IPS-20b (cell line): ENCODE measurements around the gene PGLYRP1.

Experiments
- H3K27ac ChIP-seq: one replicate; pipeline ENCODE4 v1.5.1; 2013; ENCODE audit warnings: low read length
- H3K27me3 ChIP-seq: 2 replicates; pipeline ENCODE4 v1.6.1; 2013; ENCODE audit warnings: mild to moderate bottlenecking, low read length, inconsistent platforms; ENCODE audit not compliant: insufficient read depth
- H3K36me3 ChIP-seq: 2 replicates; pipeline ENCODE4 v1.6.1; 2013; ENCODE audit warnings: low read depth, mild to moderate bottlenecking, inconsistent platforms, low read length, moderate library complexity; ENCODE audit not compliant: insufficient read depth
- H3K4me1 ChIP-seq: 2 replicates; pipeline ENCODE4 v1.6.1; 2013; ENCODE audit warnings: mild to moderate bottlenecking, control low read depth, inconsistent platforms, low read length, moderate library complexity; ENCODE audit not compliant: insufficient read depth
- H3K4me3 ChIP-seq: 2 replicates; pipeline ENCODE4 v1.5.1; 2013; ENCODE audit warnings: mild to moderate bottlenecking, low read length, inconsistent platforms
- H3K9ac ChIP-seq: 2 replicates; pipeline ENCODE4 v1.6.1; 2013; ENCODE audit warnings: low read depth, mild to moderate bottlenecking, inconsistent platforms, low read length, moderate library complexity
- H3K9me3 ChIP-seq: 2 replicates; pipeline ENCODE4 v1.6.1; 2013; ENCODE audit warnings: mild to moderate bottlenecking, low read depth, low read length, inconsistent platforms; ENCODE audit not compliant: insufficient read depth

Gene PGLYRP1

GRCh38 chr19:46022431-46023310 lies at the start of gene PGLYRP1:
PGLYRP1 (minus strand) TSS chr19:46023053; CDS start chr19:46023021, 32 bp downstream.
- no peak within 1 kb of the TSS for H3K9ac ChIP-seq
- no peak within 1 kb of the TSS for H3K4me3 ChIP-seq
- no peaks in the 10 kb centered on the region; the same call in 1 of the 2 replicates for H3K4me1 ChIP-seq
- no peaks in the 10 kb centered on the region for H3K27me3 ChIP-seq
- no peaks in the 10 kb centered on the region; the same call in 1 of the 2 replicates for H3K9me3 ChIP-seq
- H3K36me3 ChIP-seq, result no peaks in the 10 kb centered on the region; the same call in 1 of the 2 replicates
- no peak within 1 kb of the TSS for H3K27ac ChIP-seq

DNA sequence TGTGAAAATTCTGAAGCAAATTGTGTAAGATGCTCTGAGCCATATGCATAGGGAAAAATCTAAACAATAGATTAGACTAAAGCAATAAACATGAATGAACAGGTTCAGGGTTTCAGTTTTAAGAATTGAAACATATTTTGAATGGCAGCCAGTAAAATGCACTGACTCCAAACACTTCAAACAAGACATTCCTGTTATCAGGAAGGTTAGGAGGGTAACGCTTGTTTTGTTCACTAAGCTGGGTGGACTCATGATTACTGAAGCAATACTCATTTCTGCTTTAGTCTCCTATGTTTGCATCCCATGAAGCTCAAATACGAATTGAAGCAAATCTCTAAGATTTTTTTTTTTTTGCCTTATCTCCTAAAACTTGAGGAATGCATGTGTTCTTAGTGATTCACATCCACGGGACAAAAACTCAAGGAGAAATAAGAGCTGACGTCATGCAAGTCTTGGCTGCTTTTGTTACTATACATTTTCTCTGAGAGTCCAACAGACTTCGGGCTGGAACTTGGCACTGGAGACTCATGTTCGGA lies 47.0 kb upstream of the PGLYRP1 start:
- Histone ChIP-seq H3K27me3 (peaks cover 25% of the 10 kb centered on the region), H3K27ac (no peak overlapping the region), H3K9ac (no peak overlapping the region), H3K36me3 (no peaks in the 10 kb centered on the region), H3K9me3 (no peaks in the 10 kb centered on the region), H3K4me3 (no peak overlapping the region), H3K4me1 (no peaks in the 10 kb centered on the region)

DNA sequence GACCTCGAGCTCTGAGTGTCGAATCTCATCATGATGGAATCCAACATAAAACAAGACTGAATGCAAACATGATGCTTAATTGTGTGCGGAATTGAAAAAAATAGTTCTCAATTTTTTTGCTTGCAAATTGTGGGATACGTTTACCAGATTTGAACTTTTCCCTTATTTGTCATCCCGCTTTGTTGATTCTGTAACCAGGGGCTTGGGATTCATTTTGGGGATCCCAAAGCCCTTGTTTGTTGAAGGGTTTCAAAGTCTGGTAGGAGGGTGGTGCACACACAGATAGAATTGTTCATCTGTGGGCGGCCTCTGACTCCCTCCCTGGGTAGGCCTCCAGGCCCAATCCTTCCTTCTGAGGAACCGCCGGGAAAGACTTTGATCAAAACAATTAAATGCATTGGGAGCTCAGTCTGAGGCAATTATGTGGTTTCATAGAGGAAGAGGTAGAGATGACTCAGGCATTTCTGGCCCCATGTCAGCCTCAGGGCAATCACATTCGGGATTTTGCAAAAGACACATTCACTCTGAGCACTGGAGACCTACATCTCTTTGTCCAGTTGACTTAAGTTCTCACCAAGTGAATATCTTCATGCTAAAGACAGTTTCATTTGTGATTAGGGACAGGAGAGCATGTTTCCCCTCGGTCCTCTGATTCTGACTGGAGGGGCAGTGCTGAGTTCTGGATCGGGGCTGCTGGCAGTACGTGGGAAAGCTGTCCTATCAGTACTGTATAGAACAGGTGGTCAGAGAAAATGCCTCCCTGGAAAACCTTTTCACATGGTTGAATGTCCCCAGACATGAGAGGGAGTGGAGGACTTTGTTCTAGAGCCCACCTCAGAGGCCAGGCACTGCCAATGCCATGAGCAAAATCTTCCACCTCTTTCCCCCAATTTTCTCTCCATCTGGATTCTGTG lies 45.7 kb upstream of the PGLYRP1 start:
- no peaks in the 10 kb centered on the region for H3K4me1 ChIP-seq
- H3K9ac ChIP-seq, result no peak overlapping the region
- H3K27me3 ChIP-seq, result peaks cover 22% of the 10 kb centered on the region
- H3K9me3 ChIP-seq, result no peaks in the 10 kb centered on the region
- no peak overlapping the region for H3K4me3 ChIP-seq
- H3K36me3 ChIP-seq, result no peaks in the 10 kb centered on the region
- H3K27ac ChIP-seq, result no peak overlapping the region

DNA sequence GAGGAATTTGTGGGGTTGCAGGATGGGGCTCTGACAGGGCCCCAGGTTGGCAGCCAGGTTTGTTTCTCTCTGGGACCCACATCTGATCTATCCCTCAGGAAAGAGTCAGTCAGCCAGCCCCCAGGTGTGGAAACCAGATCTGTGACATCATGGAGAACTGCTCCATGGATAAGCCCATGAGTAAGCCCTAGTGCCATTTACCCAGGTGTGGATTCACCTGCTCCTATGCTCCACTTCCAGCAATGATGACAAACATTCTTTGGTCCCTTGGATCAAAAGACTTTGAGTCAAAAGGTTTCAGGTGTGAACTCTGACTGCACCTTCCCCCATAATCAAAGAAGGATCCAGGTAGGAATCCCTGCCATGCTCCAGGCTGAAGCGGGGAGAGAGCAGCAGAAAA lies 44.8 kb upstream of the PGLYRP1 start:
- H3K9me3 ChIP-seq, result peaks cover 2% of the 10 kb centered on the region; the same call in 1 of the 2 replicates
- no peaks in the 10 kb centered on the region for H3K36me3 ChIP-seq
- H3K27me3 ChIP-seq, result peaks cover 22% of the 10 kb centered on the region
- H3K4me3 ChIP-seq, result no peak overlapping the region
- no peak overlapping the region for H3K27ac ChIP-seq
- H3K4me1 ChIP-seq, result no peaks in the 10 kb centered on the region
- no peak overlapping the region for H3K9ac ChIP-seq

- H3K4me3 ChIP-seq, result no peak overlapping the region
- no peak overlapping the region for H3K27ac ChIP-seq
- no peaks in the 10 kb centered on the region for H3K4me1 ChIP-seq
- peaks cover 13% of the 10 kb centered on the region for H3K27me3 ChIP-seq
- H3K9me3 ChIP-seq, result peaks cover 14% of the 10 kb centered on the region
- no peak overlapping the region for H3K9ac ChIP-seq
- H3K36me3 ChIP-seq, result no peaks in the 10 kb centered on the region
These were observed 43.6 kb upstream of the PGLYRP1 start for GRCh38 chr19:46066471-46066870.

DNA sequence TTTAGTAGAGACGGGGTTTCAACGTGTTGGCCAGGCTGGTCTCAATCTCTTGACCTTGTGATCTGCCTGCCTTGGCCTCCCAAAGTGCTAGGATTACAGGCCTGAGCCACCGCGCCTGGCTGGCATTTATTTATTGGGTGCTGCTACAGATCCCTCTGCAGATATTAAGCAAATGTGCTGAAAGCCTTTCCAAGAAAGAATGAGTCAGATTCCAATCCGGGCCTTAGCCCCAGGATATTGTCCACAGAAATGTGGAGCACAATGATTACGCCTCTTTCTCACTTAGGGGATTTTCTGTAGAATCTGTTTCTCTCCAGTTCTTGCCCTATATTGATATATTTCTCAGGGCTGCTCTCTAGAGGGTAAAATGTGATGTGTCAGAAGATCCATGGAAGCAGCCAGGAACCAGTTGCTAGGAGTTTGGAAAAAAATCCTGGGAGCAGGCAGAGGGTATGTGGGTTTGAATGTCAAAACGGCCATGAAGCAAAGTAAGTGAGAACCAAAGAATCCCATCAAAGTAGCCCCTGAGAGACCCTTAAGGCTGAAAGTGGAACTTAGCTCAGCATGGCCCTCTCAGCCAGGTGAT lies 42.7 kb upstream of the PGLYRP1 start:
- no peak overlapping the region for H3K9ac ChIP-seq
- H3K4me1 ChIP-seq, result no peaks in the 10 kb centered on the region

GRCh38 chr19:46063201-46063600 lies 40.3 kb upstream of the PGLYRP1 start:
- H3K27me3 ChIP-seq, result peaks cover 8% of the 10 kb centered on the region; the same call in 1 of the 2 replicates
- H3K9ac ChIP-seq, result no peak overlapping the region
- no peak overlapping the region for H3K4me3 ChIP-seq
- no peaks in the 10 kb centered on the region for H3K4me1 ChIP-seq
- no peak overlapping the region for H3K27ac ChIP-seq
- H3K9me3 ChIP-seq, result peaks cover 42% of the 10 kb centered on the region
- no peaks in the 10 kb centered on the region for H3K36me3 ChIP-seq

More for the DNA sequence above, 42.7 kb upstream of the PGLYRP1 start:
- peaks cover 13% of the 10 kb centered on the region for H3K27me3 ChIP-seq
- no peak overlapping the region for H3K4me3 ChIP-seq
- peaks cover 22% of the 10 kb centered on the region for H3K9me3 ChIP-seq
- H3K36me3 ChIP-seq, result no peaks in the 10 kb centered on the region
- no peak overlapping the region for H3K27ac ChIP-seq

DNA sequence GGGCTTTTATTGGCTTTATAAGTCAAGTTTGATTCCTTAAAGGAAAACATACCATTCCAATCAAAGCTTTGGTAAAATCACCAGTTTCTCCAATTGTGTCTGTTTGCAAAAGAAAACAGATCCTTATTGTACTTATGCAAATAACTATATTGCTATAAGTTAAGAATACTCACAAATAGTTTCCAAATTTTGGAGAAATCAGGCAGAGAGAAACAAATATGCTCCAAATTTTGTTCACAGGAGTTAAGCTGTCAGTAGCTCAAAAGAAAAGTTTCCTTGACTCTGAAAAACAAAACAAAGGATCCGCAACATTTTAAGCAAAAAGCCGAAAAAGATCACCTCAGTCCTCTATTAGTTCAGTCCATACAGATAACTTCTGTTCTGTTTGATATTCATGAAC lies 37.2 kb upstream of the PGLYRP1 start:
- H3K4me3 ChIP-seq, result no peak overlapping the region
- H3K4me1 ChIP-seq, result no peaks in the 10 kb centered on the region
- H3K36me3 ChIP-seq, result no peaks in the 10 kb centered on the region
- H3K27ac ChIP-seq, result no peak overlapping the region
- H3K27me3 ChIP-seq, result no peaks in the 10 kb centered on the region
- H3K9me3 ChIP-seq, result peaks cover 42% of the 10 kb centered on the region
- H3K9ac ChIP-seq, result no peak overlapping the region

GRCh38 chr19:46058778-46059177 lies 35.9 kb upstream of the PGLYRP1 start:
- Histone ChIP-seq H3K27me3 (0 out of 2 replicates have a peak, but pooled peaks cover 3% of the 10 kb centered on the region), H3K4me3 (no peak overlapping the region), H3K27ac (no peak overlapping the region), H3K4me1 (no peaks in the 10 kb centered on the region), H3K9ac (no peak overlapping the region), H3K9me3 (peaks cover 42% of the 10 kb centered on the region), H3K36me3 (no peaks in the 10 kb centered on the region)

DNA sequence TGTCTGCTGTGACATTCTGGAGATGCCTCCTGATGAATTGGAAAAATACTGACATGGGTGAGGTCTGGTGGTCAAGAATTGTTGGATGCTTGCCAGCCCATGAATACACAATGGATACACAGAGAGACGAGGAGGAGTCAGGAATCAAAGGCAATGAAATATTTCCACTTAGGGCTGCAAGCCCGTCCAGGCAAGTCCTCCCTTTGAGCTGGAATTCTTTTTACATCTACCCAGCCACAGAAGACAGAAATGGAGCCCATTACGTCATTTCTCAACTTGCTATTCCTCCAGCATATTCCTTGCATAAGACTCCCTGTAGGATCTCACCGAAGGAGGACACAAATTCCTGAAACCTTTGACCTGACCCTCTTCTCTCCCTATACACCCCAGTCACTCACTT lies 33.7 kb upstream of the PGLYRP1 start:
- Histone ChIP-seq H3K27ac (no peak overlapping the region), H3K27me3 (0 out of 2 replicates have a peak, but pooled peaks cover 3% of the 10 kb centered on the region), H3K4me1 (no peaks in the 10 kb centered on the region), H3K9ac (no peak overlapping the region), H3K36me3 (no peaks in the 10 kb centered on the region), H3K9me3 (peaks cover 29% of the 10 kb centered on the region), H3K4me3 (no peak overlapping the region)

DNA sequence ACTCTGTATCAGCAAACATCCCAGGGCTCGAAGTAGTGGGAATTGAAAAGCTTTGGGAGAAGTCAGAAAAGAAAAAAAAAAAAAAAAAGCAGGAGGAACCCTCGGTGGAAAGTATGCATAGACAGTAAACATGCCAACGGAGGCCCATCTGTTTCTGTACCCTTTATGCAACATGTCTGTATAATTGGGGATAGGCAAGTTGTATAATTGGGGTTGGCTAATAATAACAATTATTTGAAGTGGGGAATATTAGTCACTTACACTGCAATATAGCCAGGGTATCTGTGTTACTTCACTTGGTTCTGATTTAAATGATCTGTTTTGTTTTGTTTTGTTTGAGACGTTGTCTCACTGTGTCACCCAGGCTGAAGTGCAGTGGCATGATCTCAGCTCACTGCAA lies 30.0 kb upstream of the PGLYRP1 start:
- no peaks in the 10 kb centered on the region for H3K36me3 ChIP-seq
- H3K27me3 ChIP-seq, result 0 out of 2 replicates have a peak, but pooled peaks cover 3% of the 10 kb centered on the region
- no peaks in the 10 kb centered on the region; the same call in 1 of the 2 replicates for H3K9me3 ChIP-seq
- H3K9ac ChIP-seq, result no peak overlapping the region
- H3K4me1 ChIP-seq, result no peaks in the 10 kb centered on the region
- no peak overlapping the region for H3K4me3 ChIP-seq
- H3K27ac ChIP-seq, result no peak overlapping the region
